Thoracic aorta (tissue), 2 donors: ENCODE measurements around the gene DGKI. TPM values are rescaled to one million over a fixed set of nuclear protein-coding genes. Genes with fewer than 3 reads are reported as not detected.

Experiments used
- ATAC-seq: fragments of 150-250 bp; one replicate; pipeline ENCODE4 v1.8.0; 2017; ENCODE audit warnings: low read depth; ENCODE audit not compliant: insufficient number of reproducible peaks, low FRiP score
- DNase-seq: peaks from one replicate; pipeline ENCODE4 v3.0.0-alpha.2; 2020; ENCODE audit warnings: low spot score
- H3K27ac ChIP-seq, 2 donors: fragments of 200-600 bp; sonication (generic); 1 replicate in 1 of 2; 2 replicates in 1 of 2; pipeline ENCODE4 v1.5.1; 2016; ENCODE audit warnings: mild to moderate bottlenecking in 2 of 2, moderate library complexity in 2 of 2
- H3K27me3 ChIP-seq: fragments of 200-600 bp; sonication (generic); replicated peaks from 2 replicates; pipeline ENCODE4 v1.6.0; 2016; ENCODE audit warnings: mild to moderate bottlenecking; ENCODE audit not compliant: insufficient read depth
- H3K36me3 ChIP-seq: fragments of 200-600 bp; sonication (generic); one replicate; pipeline ENCODE4 v1.5.1; 2016
- H3K4me1 ChIP-seq, 2 donors: fragments of 200-600 bp; sonication (generic); 1 replicate in 1 of 2; 2 replicates in 1 of 2; pipeline versions ENCODE4 v1.5.1 to v1.6.0; 2016; ENCODE audit warnings: low read depth in 2 of 2, mild to moderate bottlenecking in 1 of 2; ENCODE audit not compliant: control insufficient read depth in 1 of 2
- H3K4me3 ChIP-seq: fragments of 200-600 bp; sonication (generic); 2 replicates; pipeline ENCODE4 v1.5.1; 2016; ENCODE audit warnings: mild to moderate bottlenecking
- H3K9me3 ChIP-seq: fragments of 200-600 bp; sonication (generic); 2 replicates; pipeline ENCODE4 v1.5.1; 2016
- total RNA-seq, 2 donors: library from RNA; depleted of rRNA; stranded (reverse); fragments of >200 nt; gene quantifications; one replicate each; pipeline versions ENCODE4 v1.1.0 to v1.2.3, GENCODE V29; 2016
- TF ChIP-seq, protein P1 (sequence below): fragments of 200-600 bp; sonication (generic); IDR thresholded peaks from one replicate; pipeline ENCODE4 v1.5.1; 2019; ENCODE audit warnings: antibody characterized with exemption

Gene DGKI
- total RNA-seq, 2 donors from 2014 or later: 10.3 to 22.3 TPM

- DNase-seq: no peak
- H3K36me3 ChIP-seq: no peaks in the 10 kb centered on the region
- H3K4me1 ChIP-seq: no peaks in the 10 kb centered on the region
- no peaks in the 10 kb centered on the region for H3K9me3 ChIP-seq
- H3K27me3 ChIP-seq: no peaks in the 10 kb centered on the region
- TF ChIP-seq, protein P1, sequence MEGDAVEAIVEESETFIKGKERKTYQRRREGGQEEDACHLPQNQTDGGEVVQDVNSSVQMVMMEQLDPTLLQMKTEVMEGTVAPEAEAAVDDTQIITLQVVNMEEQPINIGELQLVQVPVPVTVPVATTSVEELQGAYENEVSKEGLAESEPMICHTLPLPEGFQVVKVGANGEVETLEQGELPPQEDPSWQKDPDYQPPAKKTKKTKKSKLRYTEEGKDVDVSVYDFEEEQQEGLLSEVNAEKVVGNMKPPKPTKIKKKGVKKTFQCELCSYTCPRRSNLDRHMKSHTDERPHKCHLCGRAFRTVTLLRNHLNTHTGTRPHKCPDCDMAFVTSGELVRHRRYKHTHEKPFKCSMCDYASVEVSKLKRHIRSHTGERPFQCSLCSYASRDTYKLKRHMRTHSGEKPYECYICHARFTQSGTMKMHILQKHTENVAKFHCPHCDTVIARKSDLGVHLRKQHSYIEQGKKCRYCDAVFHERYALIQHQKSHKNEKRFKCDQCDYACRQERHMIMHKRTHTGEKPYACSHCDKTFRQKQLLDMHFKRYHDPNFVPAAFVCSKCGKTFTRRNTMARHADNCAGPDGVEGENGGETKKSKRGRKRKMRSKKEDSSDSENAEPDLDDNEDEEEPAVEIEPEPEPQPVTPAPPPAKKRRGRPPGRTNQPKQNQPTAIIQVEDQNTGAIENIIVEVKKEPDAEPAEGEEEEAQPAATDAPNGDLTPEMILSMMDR: no peak
- H3K27ac ChIP-seq: no peak overlapping the region
- no peak overlapping the region for H3K4me3 ChIP-seq
- ATAC-seq: no peak
These were observed 457.9 kb downstream of the DGKI start for GRCh38 chr7:137388916-137389315.

DNA sequence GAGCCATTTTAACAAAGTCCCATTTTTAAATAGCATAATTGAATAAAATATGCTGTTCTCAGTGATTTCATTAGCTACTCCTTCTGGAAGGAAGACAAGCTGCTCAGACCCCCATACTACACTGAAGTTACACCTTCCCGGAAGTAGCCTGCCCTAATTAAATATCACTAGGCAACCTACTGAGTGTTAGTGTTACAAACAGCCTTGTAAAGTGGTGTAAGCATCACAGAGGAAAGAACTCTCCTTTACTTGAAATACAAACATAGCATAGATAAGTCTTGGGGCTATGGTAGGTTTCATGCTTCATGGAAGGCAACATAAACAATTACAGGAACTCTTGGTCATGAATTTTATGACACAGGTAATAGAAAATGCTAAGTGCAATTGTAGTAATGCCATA is 459.8 kb downstream of the DGKI start:
- ATAC-seq: no peak
- Histone ChIP-seq H3K27ac (no peak overlapping the region), H3K27me3 (no peaks in the 10 kb centered on the region), H3K4me3 (no peak overlapping the region), H3K36me3 (no peaks in the 10 kb centered on the region), H3K4me1 (no peaks in the 10 kb centered on the region), H3K9me3 (no peaks in the 10 kb centered on the region)
- TF ChIP-seq, protein P1: no peak
- DNase-seq: no peak

- H3K27me3 ChIP-seq: no peaks in the 10 kb centered on the region
- peaks cover 5% of the 10 kb centered on the region for H3K9me3 ChIP-seq
- H3K4me1 ChIP-seq: no peaks in the 10 kb centered on the region
- DNase-seq: no peak
- H3K4me3 ChIP-seq: no peak overlapping the region
- ATAC-seq: no peak
- H3K36me3 ChIP-seq: no peaks in the 10 kb centered on the region
- H3K27ac ChIP-seq: no peak overlapping the region
- TF ChIP-seq, protein P1: no peak
These were observed 465.7 kb downstream of the DGKI start for GRCh38 chr7:137381045-137381444.

- no peaks in the 10 kb centered on the region for H3K27me3 ChIP-seq
- H3K4me3 ChIP-seq: no peak overlapping the region
- H3K36me3 ChIP-seq: no peaks in the 10 kb centered on the region
- DNase-seq (no peak), ATAC-seq (no peak)
- no peak overlapping the region for H3K27ac ChIP-seq
- TF ChIP-seq, protein P1: no peak
- peaks cover 4% of the 10 kb centered on the region for H3K9me3 ChIP-seq
- no peaks in the 10 kb centered on the region for H3K4me1 ChIP-seq
These were observed 473.3 kb downstream of the DGKI start for GRCh38 chr7:137373507-137373906.

DNA sequence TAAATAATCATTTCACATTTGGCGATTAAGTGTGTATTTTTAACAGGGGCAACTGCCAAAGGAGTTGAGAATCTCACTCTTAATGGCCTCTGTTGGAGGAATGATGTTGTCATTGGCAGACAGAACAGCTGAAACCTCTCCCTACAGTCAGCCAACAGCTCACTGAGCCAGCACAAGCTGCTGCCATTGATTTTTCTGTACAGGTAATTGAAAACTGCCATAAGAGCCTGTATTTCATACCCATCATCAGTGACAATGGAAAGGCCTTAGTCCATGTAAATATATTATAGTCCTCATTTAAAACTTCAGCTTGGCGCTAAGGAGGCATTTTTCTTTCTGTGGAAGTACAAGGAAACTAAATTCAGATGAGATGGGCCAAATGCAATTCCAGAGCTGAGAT is 475.2 kb downstream of the DGKI start:
- ATAC-seq (no peak), DNase-seq (no peak)
- H3K27ac ChIP-seq: no peak overlapping the region

More for the DNA sequence above, 475.2 kb downstream of the DGKI start:
- H3K4me1 ChIP-seq: no peaks in the 10 kb centered on the region
- H3K4me3 ChIP-seq: no peak overlapping the region
- no peaks in the 10 kb centered on the region for H3K9me3 ChIP-seq
- TF ChIP-seq, protein P1: no peak
- no peaks in the 10 kb centered on the region for H3K27me3 ChIP-seq
- no peaks in the 10 kb centered on the region for H3K36me3 ChIP-seq
